Epithelial cell of proximal tubule (primary cell): Measurements from ENCODE around the gene IL18R1. TPM values are rescaled to one million over a fixed set of nuclear protein-coding genes. Genes with fewer than 3 reads are reported as not detected.

Experiments
- DNase-seq: peaks from one replicate; pipeline ENCODE4 v3.0.0-alpha.2; 2011; ENCODE audit warnings: low read depth
- H3K4me3 ChIP-seq: 2 replicates; pipeline ENCODE4 v1.5.1; 2011; ENCODE audit warnings: low read depth, mild to moderate bottlenecking, low read length
- total RNA-seq: library from RNA; depleted of rRNA; stranded (reverse); fragments of >200 nt; gene quantifications from 2 replicates; pipeline ENCODE4 v1.2.3, GENCODE V29; 2015
- TF ChIP-seq, protein P1 (sequence below): conservative IDR thresholded peaks from 2 replicates; pipeline ENCODE4 v1.5.1; 2012; ENCODE audit warnings: low read depth, mild to moderate bottlenecking, low read length

The IL18R1 gene
- total RNA-seq, 1 donor from 2014 or later = 0.12 TPM

DNA sequence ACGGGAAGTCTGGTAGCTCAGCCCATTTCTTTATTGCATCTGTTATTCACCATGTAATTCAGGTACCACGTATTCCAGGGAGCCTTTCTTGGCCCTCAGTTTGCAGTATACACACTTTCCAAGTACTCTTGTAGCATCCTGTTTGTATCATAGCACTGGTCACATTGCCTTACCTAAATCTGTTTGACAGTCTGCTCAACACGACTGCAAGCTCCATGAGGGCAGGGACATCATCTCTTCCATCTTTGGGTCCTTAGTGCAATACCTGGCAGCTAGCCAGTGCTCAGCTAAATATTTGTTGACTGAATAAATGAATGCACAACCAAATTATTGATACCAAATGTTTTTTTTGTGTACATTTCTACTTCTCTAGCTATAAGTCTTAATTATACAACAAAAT lies 11.2 kb upstream of the IL18R1 start:
- TF ChIP-seq, protein P1, sequence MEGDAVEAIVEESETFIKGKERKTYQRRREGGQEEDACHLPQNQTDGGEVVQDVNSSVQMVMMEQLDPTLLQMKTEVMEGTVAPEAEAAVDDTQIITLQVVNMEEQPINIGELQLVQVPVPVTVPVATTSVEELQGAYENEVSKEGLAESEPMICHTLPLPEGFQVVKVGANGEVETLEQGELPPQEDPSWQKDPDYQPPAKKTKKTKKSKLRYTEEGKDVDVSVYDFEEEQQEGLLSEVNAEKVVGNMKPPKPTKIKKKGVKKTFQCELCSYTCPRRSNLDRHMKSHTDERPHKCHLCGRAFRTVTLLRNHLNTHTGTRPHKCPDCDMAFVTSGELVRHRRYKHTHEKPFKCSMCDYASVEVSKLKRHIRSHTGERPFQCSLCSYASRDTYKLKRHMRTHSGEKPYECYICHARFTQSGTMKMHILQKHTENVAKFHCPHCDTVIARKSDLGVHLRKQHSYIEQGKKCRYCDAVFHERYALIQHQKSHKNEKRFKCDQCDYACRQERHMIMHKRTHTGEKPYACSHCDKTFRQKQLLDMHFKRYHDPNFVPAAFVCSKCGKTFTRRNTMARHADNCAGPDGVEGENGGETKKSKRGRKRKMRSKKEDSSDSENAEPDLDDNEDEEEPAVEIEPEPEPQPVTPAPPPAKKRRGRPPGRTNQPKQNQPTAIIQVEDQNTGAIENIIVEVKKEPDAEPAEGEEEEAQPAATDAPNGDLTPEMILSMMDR = no peak
- H3K4me3 ChIP-seq = no peak overlapping the region
- no peak for DNase-seq

DNA sequence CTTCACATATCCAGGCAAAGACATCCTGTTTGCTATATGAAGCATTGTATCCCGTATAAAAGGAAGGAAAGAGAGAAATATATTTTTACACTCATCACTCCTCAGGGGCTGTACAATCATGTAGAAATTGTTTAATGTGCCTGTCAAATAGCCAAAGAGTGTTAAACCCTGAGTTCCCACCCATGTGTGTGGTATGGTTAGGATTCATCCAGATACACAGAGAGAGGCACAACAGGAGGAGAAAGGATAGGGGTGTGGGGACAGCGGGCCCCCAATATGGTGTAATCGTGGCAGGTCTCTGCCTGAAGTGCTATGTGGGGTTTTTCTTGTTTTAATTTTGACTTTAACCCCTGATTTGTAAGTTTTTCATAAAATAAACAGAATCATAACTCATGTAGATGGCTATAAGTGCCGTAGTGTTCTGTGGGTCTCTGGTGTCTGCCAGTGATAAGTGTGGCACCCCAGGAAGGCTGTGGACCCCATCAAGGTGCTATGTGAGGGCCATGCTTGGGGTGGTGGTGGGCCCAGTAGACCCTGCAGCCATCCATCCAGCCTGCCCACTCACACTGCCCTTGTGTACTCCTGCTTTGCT lies 10.2 kb upstream of the IL18R1 start:
- no peak for DNase-seq
- TF ChIP-seq, protein P1 = no peak
- no peak overlapping the region for H3K4me3 ChIP-seq

DNA sequence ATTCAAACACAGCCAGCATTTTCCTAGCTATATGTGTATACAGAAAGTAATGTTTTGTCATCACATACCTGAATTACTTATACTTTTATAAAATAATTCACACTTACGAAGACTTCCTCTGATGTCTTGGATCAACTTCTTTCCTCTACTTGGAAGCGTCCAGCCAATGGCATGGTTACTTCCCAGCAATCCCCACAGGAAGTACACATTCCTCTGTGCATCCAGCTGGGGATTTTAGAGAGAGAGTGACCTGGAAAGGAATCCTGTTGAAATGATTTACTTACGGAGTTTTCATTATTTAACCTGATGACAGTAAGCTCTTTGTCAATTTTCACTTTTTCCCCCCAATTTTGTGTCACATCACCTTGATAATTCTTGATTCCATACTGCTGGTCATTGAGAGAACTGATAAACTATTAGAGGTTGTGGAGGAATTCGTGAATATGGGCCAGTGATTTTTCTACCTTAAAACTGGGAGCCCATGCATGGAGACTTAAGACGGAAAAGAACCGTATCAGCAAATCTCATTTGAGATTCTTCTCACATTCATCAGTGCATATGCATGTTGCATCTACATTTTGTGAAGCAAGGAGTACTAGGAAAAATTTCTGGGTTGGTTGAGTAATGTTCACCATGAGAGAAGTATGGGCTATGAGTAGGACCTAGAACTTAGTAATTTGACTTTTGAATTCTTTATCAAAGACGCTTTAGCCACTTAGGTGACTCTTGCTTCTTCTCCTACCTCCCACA lies 9.0 kb upstream of the IL18R1 start:
- TF ChIP-seq, protein P1 = no peak
- H3K4me3 ChIP-seq = no peak overlapping the region
- peak; percentile 79 for DNase-seq

DNA sequence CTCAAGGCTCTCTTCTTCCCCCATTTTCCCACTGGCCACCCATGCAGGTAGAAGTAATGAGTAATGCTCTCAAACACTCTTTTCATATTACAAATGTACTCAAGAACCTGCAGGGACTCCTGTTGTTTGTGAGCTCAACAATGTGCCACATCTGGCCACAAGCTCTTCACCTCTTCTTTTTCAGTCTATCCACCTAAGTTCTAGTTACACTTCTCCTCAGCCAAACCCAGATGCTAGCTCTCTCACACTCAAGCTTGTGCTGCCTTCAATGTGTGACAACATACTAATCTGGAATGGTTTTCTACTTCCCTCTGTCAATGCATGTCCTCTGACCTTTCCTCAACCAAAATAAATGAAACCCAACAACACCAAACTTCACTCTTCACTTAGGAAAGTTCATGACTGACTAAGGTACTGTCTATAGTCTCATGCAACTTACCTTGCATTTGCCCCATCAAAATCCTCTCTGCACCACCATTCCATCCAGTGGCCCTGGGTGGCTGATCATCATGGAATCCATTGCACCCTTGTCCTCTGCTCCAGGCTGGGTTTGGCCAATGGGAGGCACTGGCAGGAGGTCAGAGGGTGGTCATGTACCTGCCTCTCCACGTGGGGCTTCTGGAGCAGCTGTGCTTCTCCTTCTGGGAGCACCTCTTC lies 5.3 kb upstream of the IL18R1 start:
- TF ChIP-seq, protein P1 = no peak
- DNase-seq = no peak
- H3K4me3 ChIP-seq = no peak overlapping the region

DNA sequence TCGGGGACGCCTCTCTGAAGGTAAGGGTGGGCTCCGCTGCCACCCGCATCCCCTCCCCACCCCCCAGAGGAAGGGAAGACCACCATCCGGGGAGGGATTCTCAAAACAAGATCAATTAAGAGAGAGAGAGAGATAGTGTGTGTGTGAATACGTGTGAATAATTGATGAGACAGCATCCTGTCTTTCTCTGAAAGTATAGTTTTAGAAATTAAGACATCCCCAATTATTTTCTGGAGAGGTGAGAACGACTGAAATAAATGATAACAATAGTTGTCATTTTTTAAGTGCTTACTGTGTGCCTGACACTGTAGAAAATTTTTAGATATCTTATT lies 751 bp downstream of the IL18R1 start:
- no peak for DNase-seq
- H3K4me3 ChIP-seq = peak overlapping the region; percentile 90
- TF ChIP-seq, protein P1 = no peak

DNA sequence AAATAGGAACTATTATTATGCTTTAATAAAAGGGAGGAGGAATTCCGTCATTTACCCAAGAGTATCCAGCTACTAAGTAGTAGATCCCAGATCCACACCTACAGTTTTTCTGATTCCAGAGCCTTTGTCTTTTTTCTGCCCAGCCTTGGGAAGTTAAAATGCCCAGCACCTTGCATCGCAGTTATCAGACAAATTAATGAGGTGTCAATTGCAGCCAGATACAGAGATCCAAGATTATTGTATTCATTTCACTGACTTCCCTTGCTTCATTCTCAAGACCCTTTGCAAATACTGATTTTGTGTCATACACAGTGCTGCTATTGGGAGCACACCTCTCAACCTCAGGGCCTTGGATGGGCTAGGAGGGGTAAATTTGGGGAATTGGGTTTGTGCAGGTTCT lies 1.1 kb downstream of the IL18R1 start:
- H3K4me3 ChIP-seq = no peak overlapping the region
- TF ChIP-seq, protein P1 = no peak
- no peak for DNase-seq

DNA sequence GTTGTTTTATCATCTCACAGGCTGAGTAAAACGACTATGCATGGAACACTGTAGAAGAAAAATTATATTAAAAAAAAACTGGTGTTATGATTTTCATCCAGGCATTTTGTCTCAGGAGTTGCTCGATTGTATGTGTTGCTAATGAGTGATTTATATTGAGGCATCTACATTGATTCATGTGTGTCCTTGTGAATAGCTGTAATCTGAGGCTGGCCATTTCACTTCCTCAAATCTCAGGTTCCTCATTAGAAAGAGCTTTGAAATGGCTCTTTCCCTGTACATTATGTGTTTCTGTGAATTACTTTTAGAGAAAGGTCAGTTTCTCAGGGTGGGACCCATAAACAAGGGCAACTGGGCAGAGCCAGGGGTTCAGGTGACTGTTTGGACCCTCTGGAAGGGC lies 2.3 kb downstream of the IL18R1 start:
- no peak overlapping the region for H3K4me3 ChIP-seq
- DNase-seq = no peak
- TF ChIP-seq, protein P1 = no peak
